Breast epithelium (tissue), 3 donors: ENCODE measurements around the gene HOXC5.

Experiments
- POLR2A ChIP-seq: fragments of 450-650 bp; IDR thresholded peaks from one replicate; pipeline ENCODE4 v1.6.1; 2016; ENCODE audit warnings: antibody characterized with exemption, mild to moderate bottlenecking, moderate library complexity
- TF ChIP-seq, protein P1 (sequence below), 3 donors: fragments of 450-650 bp; IDR thresholded peaks; one replicate each; pipeline ENCODE4 v1.5.1; 2016 to 2017; ENCODE audit warnings: antibody characterized with exemption in 3 of 3, mild to moderate bottlenecking in 3 of 3, moderate library complexity in 3 of 3

DNA sequence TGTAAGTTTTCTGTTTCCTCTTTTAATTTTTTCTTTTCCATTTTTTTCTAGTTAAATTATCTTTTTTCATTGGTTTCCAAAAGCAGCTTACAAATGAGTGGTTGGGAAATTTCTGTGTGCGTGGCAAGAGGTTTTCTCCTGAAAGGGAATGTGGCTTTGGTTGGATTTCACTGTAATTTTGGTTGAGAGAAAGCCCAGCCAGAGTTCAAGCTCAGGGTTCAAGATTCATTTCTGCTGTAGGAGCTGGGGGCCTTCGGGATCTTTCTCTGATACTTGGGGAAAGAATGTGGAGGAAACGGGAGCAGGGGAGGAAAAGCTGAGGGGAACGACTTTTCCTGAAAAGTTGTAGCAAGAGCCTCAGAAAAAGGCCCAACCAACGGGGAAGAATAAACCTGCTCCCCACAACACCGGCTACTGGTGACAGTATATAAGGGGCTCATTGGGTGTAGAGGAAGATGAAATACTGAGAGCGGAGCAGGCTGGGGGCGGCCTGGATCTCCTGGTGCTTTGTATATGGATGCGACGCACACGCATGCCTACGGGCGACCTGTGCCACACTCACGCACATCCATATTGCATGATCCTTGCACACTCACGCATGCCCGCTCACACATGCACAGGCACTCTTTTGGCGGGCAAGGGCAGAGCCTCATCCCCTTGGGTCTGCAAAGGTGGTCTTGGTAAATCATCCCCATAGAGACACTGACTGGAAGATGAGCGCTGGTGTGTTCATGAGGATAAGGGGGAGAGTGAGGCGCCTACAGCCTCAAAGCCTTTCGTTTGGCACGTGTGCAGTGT is 46.0 kb upstream of the HOXC5 start:
- no peak for TF ChIP-seq POLR2A
- TF ChIP-seq, protein P1, sequence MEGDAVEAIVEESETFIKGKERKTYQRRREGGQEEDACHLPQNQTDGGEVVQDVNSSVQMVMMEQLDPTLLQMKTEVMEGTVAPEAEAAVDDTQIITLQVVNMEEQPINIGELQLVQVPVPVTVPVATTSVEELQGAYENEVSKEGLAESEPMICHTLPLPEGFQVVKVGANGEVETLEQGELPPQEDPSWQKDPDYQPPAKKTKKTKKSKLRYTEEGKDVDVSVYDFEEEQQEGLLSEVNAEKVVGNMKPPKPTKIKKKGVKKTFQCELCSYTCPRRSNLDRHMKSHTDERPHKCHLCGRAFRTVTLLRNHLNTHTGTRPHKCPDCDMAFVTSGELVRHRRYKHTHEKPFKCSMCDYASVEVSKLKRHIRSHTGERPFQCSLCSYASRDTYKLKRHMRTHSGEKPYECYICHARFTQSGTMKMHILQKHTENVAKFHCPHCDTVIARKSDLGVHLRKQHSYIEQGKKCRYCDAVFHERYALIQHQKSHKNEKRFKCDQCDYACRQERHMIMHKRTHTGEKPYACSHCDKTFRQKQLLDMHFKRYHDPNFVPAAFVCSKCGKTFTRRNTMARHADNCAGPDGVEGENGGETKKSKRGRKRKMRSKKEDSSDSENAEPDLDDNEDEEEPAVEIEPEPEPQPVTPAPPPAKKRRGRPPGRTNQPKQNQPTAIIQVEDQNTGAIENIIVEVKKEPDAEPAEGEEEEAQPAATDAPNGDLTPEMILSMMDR (IDR thresholded peaks at IDR 0.05) = no peak
